NCI-H526 (cell line): ENCODE data around the gene NRG3.

ENCODE experiments used
- DNase-seq, 2 experiments: peaks; one replicate each; lab custom pipeline; 2025; lab: John Stamatoyannopoulos, UW

The NRG3 gene

DNA sequence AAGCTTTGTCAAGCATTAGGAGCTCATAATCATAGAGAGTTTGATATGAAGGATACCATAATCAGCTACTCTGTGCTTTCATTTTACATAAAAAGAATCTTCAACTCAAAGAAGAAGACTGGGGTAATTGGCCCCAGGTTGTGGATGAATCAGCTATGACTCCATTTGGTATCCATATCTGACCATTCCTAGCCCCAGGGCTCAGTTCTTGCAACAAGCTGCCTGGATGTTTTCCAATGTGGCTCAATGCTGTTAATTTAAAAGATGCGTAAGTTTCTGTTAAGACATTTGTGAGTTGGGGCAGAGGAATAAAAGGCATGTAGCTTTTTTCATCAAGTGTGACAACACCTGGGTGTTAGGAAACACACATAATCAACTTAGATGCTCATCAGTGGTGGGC is 951.1 kb downstream of the NRG3 start:
- no peak for DNase-seq

DNA sequence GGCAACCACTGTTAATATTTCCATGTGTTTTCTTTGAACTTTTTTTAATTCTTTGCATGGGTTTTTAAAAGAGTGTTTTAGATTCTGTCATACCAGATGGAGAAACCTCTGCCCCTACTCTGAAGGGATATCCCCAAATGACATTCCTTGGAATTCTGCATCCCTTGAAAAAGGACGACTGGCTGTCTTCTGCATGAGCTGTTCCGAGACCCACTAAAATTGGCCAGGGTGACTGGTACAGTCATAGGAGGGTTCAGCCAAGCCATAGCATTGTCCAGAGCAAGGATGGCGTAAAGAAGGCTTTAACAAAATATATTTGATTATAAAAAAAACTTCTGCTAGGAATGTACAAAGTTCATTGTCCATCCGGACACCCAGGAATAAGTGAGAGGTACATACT is 952.9 kb downstream of the NRG3 start:
- no peak for DNase-seq

DNA sequence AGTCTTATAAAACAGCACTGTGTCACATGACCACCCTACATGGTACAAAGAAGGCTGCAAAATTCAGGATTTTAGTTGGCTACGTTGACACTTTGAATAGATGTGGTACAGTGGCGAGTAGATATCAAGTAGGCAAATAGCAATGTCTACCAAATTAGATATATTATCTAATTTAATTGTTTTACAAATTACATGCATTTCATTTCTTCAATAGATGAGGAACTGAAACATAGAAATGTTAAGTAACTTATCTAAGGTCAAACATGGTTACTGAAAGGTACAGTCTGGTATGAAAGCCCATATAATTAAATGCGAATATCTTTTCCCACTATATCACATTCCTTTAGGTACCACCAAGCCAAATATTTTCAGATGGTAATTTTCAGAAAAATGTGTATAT is 972.2 kb downstream of the NRG3 start:
- DNase-seq: no peak

DNA sequence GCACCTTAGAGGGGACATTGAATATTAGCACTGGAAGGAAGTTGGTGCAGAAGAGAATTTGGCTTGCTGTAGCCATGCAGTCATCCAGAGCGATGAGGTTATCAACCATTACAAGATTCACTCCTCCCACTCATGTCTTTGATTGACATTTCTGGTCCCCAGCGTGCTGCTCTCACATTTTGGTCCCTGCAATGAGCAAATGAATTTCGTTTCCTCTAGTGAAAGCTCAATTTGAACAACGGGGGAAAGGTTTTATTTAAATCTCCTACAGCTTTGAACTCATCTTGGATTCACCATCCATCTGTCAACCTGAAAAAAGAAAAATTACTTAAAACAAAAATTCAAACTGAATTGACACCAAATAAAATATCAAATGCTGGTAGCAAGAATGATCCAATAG is 975.2 kb downstream of the NRG3 start:
- DNase-seq: no peak

DNA sequence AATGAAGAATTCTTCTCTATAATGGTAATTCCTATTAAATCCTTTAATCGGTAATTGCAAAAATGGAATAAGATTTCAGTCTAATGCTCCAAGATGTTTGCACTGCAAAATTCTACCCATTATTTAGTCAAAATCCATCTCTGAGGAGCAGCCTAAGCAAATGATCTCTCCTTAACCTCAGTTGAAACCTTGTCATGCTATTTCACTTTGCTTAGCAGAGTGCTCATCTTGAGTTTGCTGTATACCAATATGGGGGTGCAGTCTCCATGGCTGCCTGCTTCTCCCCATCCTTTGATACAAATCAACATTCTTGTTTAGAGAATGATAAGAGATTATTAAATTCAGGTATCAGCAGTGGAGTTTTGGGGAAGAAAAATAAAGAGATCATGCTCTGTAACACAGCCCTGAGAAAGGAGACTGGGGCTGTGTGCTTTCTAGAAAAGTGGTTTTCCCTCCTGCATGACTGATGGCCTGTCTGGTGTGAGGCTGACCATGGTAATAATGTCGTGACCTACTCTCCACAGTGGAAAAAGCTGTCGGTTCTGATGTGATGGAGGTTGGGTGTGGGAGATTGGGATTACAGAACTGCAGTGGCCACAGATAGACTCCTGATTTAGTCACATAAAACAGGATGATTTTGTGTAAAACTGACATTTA is 982.1 kb downstream of the NRG3 start:
- DNase-seq: no peak

DNA sequence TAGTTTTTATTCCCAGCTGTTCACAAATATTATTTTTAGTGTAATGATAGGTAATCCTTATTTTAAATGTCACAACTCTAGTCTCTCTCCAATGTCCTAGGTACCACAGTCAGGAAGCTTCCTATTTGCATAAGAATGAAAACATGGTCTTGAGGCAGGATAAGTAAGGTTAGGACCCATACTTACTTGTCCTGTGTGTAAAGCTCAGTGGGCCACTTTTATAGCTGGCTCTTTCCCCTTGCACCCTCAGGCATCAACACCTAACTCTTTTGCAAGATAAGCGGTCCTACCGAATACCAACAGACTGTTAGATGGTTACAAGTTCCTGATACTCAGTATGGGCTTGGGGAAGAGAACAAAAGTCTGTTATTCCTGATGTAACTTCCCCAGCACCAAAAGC is 986.9 kb downstream of the NRG3 start:
- DNase-seq: no peak

DNA sequence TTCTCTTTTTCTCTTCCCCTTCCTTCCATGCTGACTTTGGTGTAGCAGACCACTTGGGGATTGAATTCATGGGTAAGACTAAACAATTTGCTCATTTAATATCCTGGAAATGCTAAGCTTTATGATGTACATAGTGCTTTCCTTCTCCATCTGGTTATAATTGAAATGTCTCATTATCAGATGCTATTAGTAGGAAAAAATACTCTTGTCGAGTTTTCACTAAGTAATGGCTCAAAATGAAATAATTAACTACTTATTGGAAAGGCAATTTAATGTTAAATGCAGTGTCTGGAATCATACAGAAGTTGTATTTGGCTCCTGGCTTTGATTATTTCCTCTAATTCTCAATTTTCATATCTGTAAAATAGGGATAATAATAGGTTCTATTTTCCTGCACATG is 990.4 kb downstream of the NRG3 start:
- no peak for DNase-seq

DNA sequence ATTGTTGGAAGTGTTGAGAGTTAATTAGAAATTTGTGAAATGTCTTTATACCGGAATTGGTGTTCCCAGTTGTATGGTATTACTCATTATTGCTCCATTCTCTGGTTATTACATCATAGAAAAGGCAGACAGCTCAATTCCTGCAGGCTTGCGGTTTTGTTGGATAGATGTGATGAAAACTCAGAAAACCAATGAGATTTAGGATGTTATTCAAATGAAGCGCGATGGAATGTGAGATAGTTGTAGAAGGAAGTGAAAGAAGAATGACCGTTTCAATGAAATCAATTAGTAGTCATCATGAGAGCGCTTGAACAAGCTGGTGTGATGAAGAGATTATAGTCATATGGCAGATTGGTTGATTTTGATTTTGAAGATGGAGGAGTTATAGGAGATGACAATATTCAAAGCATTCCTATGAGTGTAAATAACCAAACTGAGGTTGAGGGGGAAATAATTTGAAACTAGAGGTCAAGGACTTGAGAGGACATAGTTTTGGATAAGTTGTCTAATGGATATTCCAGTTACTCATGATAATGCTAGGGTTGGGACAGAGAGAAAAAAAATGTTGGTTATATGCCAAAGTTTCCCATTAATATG is 991.5 kb downstream of the NRG3 start:
- DNase-seq: no peak

DNA sequence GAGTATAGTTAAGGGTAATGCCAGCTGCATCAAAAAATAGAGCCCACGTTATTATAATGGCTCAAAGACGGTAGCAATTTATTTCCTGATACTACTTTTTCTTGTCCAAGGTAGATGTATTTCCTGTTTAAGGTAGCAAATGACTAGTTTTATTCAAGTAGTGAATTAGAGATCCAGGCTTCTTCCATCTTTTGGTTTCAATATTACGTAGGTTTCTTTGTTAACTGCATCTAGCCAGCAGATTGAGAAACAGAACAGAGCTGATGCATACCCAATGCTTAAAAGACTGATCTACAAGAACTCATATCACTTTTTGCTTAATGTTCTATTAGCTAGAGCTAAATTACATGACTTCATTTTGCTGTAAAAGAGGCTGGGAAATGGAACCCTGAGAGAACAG is 992.1 kb downstream of the NRG3 start:
- no peak for DNase-seq

DNA sequence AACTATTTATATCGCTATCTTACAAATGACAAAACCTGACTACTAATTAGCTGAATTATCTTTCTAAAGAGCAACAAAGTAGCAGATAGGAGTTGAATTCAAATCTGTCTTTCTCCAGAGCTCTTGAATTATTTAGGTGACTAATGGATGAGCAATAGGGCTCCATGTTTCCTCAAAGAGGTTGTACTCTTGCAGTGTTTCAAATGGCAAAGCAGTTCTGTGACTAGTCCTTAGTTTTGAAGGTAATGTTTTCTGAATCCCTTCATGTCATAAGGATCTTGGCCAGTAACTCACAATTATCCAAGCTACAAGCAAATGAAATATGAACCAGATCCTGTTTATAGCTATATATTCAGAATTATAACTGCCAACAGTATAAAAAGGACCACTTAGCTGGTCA is 999.7 kb downstream of the NRG3 start:
- DNase-seq: no peak

DNA sequence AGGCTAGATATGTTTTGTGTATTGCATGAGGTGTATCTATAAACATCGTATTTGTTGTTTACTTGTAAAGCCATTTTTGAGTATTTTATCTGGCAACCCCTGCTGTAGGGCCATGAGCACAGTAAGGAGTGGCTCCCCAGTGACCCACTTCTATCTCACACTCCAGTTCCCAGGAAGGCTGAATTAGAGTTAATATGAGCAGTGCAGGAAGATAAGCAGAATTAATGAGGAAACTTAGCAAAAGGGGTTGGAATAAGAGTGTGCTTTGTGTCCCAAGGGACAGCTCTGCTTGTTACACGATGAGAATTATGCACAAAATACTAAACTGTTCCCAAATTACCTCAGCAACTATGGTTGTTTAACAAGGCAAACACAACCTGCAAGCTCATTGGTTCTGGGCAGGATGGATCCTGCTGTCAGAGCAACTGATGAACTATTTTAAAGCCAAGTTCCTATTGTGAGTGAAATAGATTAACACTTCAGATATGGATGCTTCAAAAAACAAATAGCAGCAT is 1005.8 kb downstream of the NRG3 start:
- DNase-seq: no peak

DNA sequence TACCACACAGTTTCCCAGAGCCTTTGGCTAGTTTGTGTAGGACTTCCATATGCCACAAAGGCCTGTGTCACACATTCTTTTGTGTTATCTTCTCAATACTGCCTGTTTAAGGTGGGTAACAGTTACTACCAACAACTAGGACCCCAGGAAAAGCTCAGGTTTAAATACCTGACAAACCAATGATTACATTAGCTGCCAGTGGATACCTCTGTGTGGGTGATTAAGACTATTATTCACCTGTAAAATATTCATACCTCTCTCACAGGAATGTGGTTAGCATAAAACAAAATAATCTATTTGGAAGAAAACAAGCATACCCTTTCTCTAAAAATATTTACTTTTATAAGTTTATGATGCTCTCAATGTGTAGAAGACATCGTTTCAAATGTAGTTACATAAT is 1007.7 kb downstream of the NRG3 start:
- DNase-seq: no peak

DNA sequence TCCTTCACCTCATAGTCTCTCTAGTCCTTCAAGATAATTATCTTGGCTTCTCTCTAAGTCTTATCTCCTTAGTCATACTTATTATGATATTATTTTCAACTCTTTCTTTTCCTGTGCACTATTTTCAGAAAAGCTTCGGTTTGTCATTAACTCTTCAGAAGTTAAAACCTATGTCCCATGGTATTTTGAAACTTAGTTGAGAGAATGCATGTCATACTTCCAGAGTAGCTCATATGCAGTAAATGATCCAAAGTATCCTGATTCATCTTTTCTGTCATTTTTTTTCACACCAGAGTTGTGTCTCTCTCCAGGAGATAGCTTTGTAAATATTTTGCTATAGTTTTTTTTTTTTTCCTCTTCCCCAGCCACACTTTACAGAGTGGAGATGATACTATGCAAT is 1008.6 kb downstream of the NRG3 start:
- DNase-seq: no peak

DNA sequence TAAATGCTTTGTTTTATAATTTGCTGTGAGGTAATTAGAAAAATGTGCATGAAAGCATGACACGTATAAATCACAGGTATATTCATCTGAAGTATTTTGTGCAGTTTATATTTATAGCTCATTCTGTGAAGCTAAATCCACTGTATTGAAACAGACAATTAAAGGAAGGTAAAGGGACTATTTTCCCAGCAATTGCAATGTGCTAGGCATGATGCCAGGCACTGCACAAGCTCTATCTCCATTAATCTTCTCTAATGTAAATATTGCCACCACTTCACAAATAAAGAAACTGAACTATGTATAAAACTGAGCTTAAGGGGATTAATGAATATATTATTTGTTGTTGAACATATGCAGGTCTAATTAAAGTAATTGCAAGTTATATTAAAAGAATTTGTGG is 1012.5 kb downstream of the NRG3 start:
- DNase-seq: no peak

DNA sequence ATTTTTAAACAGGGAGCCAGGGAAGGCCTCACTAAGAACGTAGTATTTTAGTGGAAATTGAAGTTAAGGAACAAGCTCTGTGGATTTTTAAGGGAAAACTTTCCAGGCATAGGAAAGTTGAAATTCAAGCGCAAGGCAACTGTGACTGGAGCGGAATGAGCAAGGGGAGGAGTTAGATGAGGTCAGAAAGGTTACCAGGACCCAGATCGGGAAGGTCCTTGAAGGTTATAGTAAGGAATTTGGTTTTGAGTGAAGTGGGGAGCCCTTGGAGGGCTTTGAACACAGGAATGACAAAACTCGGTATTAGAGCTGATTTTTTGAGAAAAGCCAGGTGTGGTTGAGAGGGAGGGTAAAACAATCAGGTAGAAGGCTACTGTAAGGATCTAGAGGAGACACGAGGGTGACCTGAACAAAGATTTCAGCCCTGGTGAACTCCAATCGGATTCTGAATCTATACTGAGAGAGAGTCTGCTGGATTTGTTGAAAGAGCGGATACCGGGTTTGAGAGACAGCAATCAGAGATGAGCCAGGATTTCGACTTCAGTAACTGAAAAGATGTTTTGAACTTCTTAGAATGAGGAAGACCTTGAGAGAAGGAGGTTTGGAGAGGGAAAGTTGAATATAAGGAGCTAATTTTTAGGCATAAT is 1013.9 kb downstream of the NRG3 start:
- DNase-seq: no peak

DNA sequence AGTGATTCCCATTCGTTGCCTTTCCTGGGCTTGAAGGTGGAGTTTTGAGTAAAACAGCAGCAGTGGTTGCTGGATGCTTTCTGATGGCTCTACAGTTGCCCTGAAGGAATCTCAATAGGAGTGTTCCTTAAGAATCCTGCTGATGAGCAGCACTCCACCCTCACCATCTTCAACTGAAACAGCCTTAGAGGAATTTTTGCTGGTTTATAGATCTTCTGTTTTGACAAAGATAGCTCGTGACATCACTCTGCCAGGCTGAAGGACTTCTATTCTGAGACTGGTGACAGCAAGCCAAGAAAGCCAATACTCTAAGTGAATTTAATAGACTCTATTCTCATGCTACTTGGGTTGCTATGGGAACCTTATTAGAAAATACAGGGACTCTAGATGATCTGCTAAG is 1014.7 kb downstream of the NRG3 start:
- DNase-seq: no peak

DNA sequence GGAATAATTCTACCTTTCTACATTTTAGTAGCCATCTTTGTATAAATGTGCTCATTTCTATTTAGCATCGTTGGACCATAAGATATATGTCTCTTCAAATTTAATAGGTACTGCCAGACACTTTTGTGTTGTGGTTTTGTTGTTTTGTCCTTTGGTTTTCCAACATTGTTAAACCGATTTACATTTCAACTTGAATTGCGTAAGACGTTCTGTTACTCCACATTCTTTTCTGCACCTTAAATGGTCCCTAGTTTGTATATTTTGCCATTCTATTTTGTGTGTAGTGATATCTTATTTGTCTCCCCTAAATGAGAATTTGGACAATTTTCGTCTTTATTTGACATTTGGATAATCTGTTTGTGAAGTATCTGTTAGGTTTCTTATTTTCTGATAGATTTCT is 1015.6 kb downstream of the NRG3 start:
- DNase-seq: no peak

DNA sequence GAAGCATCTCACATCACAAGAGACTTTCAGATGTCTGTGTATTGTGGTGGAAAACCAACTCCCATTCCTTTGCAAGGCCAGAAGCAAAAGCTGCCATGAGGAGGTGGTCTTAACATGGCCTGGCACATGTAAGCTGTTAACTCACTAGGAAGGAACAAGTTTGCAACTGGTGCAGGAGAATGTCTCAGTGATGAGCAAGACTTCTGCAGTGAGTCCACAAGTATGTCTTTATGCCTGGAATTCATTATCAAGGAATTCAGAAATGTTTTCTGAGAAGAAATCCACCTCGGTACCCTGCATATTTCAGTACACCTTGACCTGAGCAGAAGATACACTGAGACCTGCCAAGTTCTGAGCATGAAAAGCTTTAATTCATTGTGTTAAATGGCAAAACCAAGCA is 1033.1 kb downstream of the NRG3 start:
- DNase-seq: no peak

DNA sequence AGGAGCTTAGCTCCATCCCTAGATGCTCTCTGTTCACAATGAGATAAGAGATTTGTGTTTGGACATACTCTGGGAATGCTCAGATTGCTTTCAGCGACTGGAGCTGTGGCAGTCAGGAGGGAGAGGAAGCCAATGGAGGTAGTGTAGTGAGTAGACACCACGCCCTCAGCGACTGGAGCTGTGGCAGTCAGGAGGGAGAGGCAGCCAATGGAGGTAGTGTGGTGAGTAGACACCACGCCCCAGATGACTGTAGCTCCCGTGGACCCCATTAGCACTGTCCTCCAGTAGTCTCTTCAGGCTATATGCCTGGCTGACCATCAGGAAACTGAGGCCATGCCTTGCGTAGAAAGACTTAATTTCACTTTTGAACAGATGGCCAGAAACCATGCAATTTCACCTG is 1033.8 kb downstream of the NRG3 start:
- no peak for DNase-seq

DNA sequence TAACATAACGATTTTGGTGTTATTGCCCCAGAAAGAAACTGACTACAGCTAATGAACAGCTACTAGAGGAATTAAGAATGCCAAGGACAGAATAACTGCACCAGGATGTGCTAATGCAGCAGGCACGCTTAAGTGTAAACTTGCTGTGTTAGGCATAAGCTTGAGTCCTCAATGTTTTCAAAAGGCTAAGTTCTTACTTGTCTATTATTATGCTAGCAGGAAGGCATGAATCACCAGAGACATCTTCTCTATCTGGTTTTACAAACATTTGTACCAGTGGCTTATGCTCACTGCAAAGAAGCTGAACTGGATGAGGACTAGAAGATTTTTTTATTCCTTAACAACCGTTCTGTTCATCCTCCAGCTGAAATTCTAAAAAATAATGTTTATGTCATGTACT is 1035.3 kb downstream of the NRG3 start:
- DNase-seq: no peak

DNA sequence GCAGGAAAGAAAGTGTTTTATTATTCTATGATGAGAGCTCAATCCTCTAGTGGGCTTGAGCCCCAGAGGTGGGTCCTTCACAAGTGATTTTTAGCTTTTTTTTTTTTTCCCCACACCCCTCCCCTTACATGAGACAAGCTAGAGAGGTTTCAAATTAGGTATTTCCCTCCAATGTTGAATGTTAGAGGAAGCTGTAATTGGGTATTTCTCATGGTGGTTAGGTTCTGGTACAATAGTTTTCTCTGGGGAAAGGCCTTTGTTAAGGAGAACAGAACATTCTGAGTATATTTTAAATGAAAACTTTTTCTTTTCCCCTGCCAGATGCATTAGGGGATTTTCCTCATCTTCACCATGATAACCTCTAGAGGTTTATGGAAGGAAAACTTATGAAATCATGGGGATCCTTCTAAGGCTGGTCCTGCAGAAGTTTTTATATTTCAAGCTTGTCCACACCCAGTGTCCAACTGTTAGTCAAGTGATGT is 1039.7 kb downstream of the NRG3 start:
- DNase-seq: no peak

DNA sequence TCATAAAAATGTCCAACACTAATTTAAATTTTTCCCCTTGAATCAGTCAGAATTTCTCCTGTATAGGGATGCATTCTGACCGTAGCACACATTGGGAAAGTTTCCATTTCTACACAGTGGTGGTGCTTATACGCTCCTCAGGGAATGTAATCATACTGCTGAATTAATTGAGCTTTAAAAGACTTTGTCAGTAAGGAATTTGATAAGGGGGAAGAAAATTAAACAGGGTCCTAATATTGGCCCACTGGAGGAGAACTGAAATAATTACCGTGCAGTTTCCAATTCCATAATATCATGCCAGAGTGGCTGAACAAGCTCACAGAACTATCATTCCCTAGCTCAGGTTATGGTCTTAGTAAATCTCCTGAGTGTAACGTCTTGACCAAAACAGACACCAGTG is 1041.9 kb downstream of the NRG3 start:
- DNase-seq: no peak

DNA sequence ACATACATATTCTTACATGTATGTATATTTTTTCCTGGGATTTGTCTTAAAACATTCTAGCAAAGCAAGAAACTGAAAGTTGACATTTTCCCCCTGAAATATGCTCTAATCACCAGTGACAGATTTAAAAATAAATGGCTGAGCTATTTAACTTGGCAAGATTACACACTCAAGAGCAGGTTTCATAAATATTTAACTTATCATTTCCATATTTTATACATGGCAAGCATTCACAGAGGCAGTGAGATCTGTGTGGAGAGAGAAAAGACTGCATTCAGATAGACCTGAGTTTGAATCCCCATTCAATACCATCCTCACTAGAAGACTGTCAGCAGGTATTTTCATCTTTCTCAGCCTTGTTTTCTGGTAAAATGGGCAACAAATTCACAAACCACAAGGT is 1043.0 kb downstream of the NRG3 start:
- DNase-seq: no peak

DNA sequence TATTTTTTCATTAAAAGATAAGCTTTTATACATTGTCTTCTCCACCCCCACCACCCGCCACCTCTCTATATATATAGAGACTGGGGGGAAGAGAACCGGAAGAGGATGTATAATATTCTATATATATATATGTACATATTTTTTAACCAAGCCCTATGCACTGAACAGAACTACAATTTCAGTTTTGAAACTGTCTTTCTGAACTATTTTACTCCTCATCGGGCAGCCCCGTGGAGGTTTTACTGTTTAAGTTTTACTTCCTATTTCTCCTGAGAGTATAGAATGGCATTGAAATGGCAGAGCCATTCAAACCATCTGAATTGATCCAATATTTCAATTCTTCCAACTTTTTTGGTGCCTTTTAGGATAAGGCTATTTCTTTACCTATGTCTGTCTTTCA is 1047.1 kb downstream of the NRG3 start:
- DNase-seq: no peak
